HEK293 (cell line): Measurements from ENCODE around the gene PTX4.

ENCODE experiments used
- BCL11A ChIP-seq: fragments of 450-650 bp; formaldehyde crosslinking; IDR thresholded peaks from 2 replicates; pipeline ENCODE4 v1.5.1; 2016; ENCODE audit warnings: low read depth, missing biosample characterization, missing genetic modification characterization
- FEZF1 ChIP-seq: fragments of 450-650 bp; formaldehyde crosslinking; IDR thresholded peaks from 2 replicates; pipeline ENCODE4 v1.5.1; 2016; ENCODE audit warnings: missing biosample characterization, missing genetic modification characterization
- GLI4 ChIP-seq: fragments of 450-650 bp; formaldehyde crosslinking; IDR thresholded peaks from 2 replicates; pipeline ENCODE4 v1.5.1; 2016; ENCODE audit warnings: missing biosample characterization, missing genetic modification characterization
- GLIS2 ChIP-seq: fragments of 450-650 bp; formaldehyde crosslinking; IDR thresholded peaks from 2 replicates; pipeline ENCODE4 v1.5.1; 2016; ENCODE audit warnings: missing biosample characterization, missing genetic modification characterization
- KLF10 ChIP-seq: fragments of 450-650 bp; IDR thresholded peaks from 2 replicates; pipeline ENCODE4 v1.5.1; 2018; ENCODE audit warnings: missing biosample characterization, mild to moderate bottlenecking, missing genetic modification characterization
- KLF16 ChIP-seq: fragments of 450-650 bp; formaldehyde crosslinking; IDR thresholded peaks from 2 replicates; pipeline ENCODE4 v1.5.1; 2017; ENCODE audit warnings: missing biosample characterization, missing genetic modification characterization
- KLF9 ChIP-seq: fragments of 450-650 bp; formaldehyde crosslinking; IDR thresholded peaks from 2 replicates; pipeline ENCODE4 v1.5.1; 2016; ENCODE audit warnings: missing biosample characterization, missing genetic modification characterization, low read depth
- MZF1 ChIP-seq: fragments of 450-650 bp; formaldehyde crosslinking; IDR thresholded peaks from 2 replicates; pipeline ENCODE4 v1.5.1; 2017; ENCODE audit warnings: missing biosample characterization, missing genetic modification characterization, borderline replicate concordance
- OSR2 ChIP-seq: fragments of 450-650 bp; formaldehyde crosslinking; IDR thresholded peaks from 2 replicates; pipeline ENCODE4 v1.5.1; 2016; ENCODE audit warnings: missing biosample characterization, missing genetic modification characterization
- SP7 ChIP-seq: fragments of 450-650 bp; formaldehyde crosslinking; IDR thresholded peaks from 2 replicates; pipeline ENCODE4 v1.5.1; 2016; ENCODE audit warnings: missing biosample characterization, missing genetic modification characterization
- ZBTB17 ChIP-seq: fragments of 450-650 bp; formaldehyde crosslinking; IDR thresholded peaks from 2 replicates; pipeline ENCODE4 v1.5.1; 2016; ENCODE audit warnings: missing biosample characterization, missing genetic modification characterization
- ZBTB48 ChIP-seq: fragments of 450-650 bp; formaldehyde crosslinking; IDR thresholded peaks from 2 replicates; pipeline ENCODE4 v1.5.1; 2016; ENCODE audit warnings: missing biosample characterization, missing genetic modification characterization
- ZBTB8A ChIP-seq: fragments of 450-650 bp; formaldehyde crosslinking; IDR thresholded peaks from 2 replicates; pipeline ENCODE4 v1.5.1; 2016; ENCODE audit warnings: missing biosample characterization, missing genetic modification characterization
- ZIC2 ChIP-seq: fragments of 450-650 bp; formaldehyde crosslinking; IDR thresholded peaks from 2 replicates; pipeline ENCODE4 v1.5.1; 2016; ENCODE audit warnings: missing biosample characterization, missing genetic modification characterization
- ZNF112 ChIP-seq: fragments of 450-650 bp; formaldehyde crosslinking; IDR thresholded peaks from 2 replicates; pipeline ENCODE4 v1.5.0; 2017; ENCODE audit warnings: missing biosample characterization, missing genetic modification characterization
- ZNF121 ChIP-seq: fragments of 450-650 bp; formaldehyde crosslinking; IDR thresholded peaks from 2 replicates; pipeline ENCODE4 v1.5.1; 2016; ENCODE audit warnings: missing biosample characterization, missing genetic modification characterization
- ZNF214 ChIP-seq: fragments of 450-650 bp; formaldehyde crosslinking; IDR thresholded peaks from 2 replicates; pipeline ENCODE4 v1.5.1; 2017; ENCODE audit warnings: missing biosample characterization, mild to moderate bottlenecking, missing genetic modification characterization, borderline replicate concordance
- ZNF24 ChIP-seq: fragments of 450-650 bp; formaldehyde crosslinking; IDR thresholded peaks from 2 replicates; pipeline ENCODE4 v1.5.1; 2016; ENCODE audit warnings: missing biosample characterization, missing genetic modification characterization
- ZNF274 ChIP-seq, 2 experiments: fragments of 200-500 bp in 1 of 2; fragments of 450-650 bp in 1 of 2; sonication (Bioruptor generic) in 1 of 2; formaldehyde crosslinking in 1 of 2; IDR thresholded peaks; 2 replicates each; pipeline versions ENCODE4 v1.5.1 to v1.6.1; 2014 to 2016; ENCODE audit warnings: borderline replicate concordance in 1 of 2, inconsistent platforms in 1 of 2, low read length in 1 of 2, missing biosample characterization in 1 of 2, missing genetic modification characterization in 1 of 2
- ZNF292 ChIP-seq: fragments of 450-650 bp; formaldehyde crosslinking; IDR thresholded peaks from 2 replicates; pipeline ENCODE4 v1.5.1; 2016; ENCODE audit warnings: low read depth, missing biosample characterization, missing genetic modification characterization, borderline replicate concordance
- ZNF416 ChIP-seq: fragments of 450-650 bp; formaldehyde crosslinking; IDR thresholded peaks from 2 replicates; pipeline ENCODE4 v1.5.1; 2016; ENCODE audit warnings: missing biosample characterization, missing genetic modification characterization
- ZNF473 ChIP-seq: fragments of 450-650 bp; formaldehyde crosslinking; IDR thresholded peaks from 2 replicates; pipeline ENCODE4 v1.5.1; 2017; ENCODE audit warnings: missing biosample characterization, missing genetic modification characterization
- ZNF514 ChIP-seq: fragments of 450-650 bp; formaldehyde crosslinking; IDR thresholded peaks from 2 replicates; pipeline ENCODE4 v1.5.1; 2016; ENCODE audit warnings: missing biosample characterization, missing genetic modification characterization
- ZNF529 ChIP-seq: fragments of 450-650 bp; formaldehyde crosslinking; IDR thresholded peaks from 2 replicates; pipeline ENCODE4 v1.5.1; 2017; ENCODE audit warnings: missing genetic modification characterization, missing biosample characterization; ENCODE audit not compliant: insufficient replicate concordance
- ZNF596 ChIP-seq: fragments of 450-650 bp; IDR thresholded peaks from 2 replicates; pipeline ENCODE4 v1.5.0; 2018; ENCODE audit warnings: missing biosample characterization, mild to moderate bottlenecking, missing genetic modification characterization, moderate library complexity
- ZNF610 ChIP-seq: fragments of 450-650 bp; formaldehyde crosslinking; IDR thresholded peaks from 2 replicates; pipeline ENCODE4 v1.5.1; 2016; ENCODE audit warnings: missing biosample characterization, missing genetic modification characterization, borderline replicate concordance
- ZNF660 ChIP-seq: fragments of 450-650 bp; IDR thresholded peaks from 2 replicates; pipeline ENCODE4 v1.5.1; 2018; ENCODE audit warnings: missing biosample characterization, mild to moderate bottlenecking, missing genetic modification characterization
- ZNF707 ChIP-seq: fragments of 450-650 bp; formaldehyde crosslinking; IDR thresholded peaks from 2 replicates; pipeline ENCODE4 v1.5.1; 2016; ENCODE audit warnings: missing biosample characterization, missing genetic modification characterization
- ZNF777 ChIP-seq: fragments of 450-650 bp; formaldehyde crosslinking; IDR thresholded peaks from 2 replicates; pipeline ENCODE4 v1.5.1; 2017; ENCODE audit warnings: missing biosample characterization, missing genetic modification characterization, borderline replicate concordance
- ZXDB ChIP-seq: fragments of 450-650 bp; formaldehyde crosslinking; IDR thresholded peaks from 2 replicates; pipeline ENCODE4 v1.5.1; 2016; ENCODE audit warnings: missing biosample characterization, missing genetic modification characterization
- TF ChIP-seq, protein P1 (sequence below): fragments of 450-650 bp; formaldehyde crosslinking; IDR thresholded peaks from 2 replicates; pipeline ENCODE4 v1.5.1; 2016; ENCODE audit warnings: missing biosample characterization, missing genetic modification characterization
- TF ChIP-seq, protein P2 (sequence below): fragments of 450-650 bp; formaldehyde crosslinking; IDR thresholded peaks from 2 replicates; pipeline ENCODE4 v1.5.1; 2017; ENCODE audit warnings: missing biosample characterization, missing genetic modification characterization
- TF ChIP-seq, protein P3 (sequence below): fragments of 450-650 bp; formaldehyde crosslinking; IDR thresholded peaks from 2 replicates; pipeline ENCODE4 v1.5.1; 2017; ENCODE audit warnings: missing biosample characterization, mild to moderate bottlenecking, missing genetic modification characterization, moderate library complexity
- TF ChIP-seq, protein P4 (sequence below): sonication (generic); formaldehyde crosslinking; IDR thresholded peaks from 2 replicates; pipeline ENCODE4 v1.8.1; 2022; ENCODE audit warnings: mild to moderate bottlenecking, moderate library complexity, missing genetic modification reagents
- TF ChIP-seq, protein P5 (sequence below): fragments of 450-650 bp; IDR thresholded peaks from 2 replicates; pipeline ENCODE4 v1.5.1; 2018; ENCODE audit warnings: missing biosample characterization, mild to moderate bottlenecking, missing genetic modification characterization

The PTX4 gene

DNA sequence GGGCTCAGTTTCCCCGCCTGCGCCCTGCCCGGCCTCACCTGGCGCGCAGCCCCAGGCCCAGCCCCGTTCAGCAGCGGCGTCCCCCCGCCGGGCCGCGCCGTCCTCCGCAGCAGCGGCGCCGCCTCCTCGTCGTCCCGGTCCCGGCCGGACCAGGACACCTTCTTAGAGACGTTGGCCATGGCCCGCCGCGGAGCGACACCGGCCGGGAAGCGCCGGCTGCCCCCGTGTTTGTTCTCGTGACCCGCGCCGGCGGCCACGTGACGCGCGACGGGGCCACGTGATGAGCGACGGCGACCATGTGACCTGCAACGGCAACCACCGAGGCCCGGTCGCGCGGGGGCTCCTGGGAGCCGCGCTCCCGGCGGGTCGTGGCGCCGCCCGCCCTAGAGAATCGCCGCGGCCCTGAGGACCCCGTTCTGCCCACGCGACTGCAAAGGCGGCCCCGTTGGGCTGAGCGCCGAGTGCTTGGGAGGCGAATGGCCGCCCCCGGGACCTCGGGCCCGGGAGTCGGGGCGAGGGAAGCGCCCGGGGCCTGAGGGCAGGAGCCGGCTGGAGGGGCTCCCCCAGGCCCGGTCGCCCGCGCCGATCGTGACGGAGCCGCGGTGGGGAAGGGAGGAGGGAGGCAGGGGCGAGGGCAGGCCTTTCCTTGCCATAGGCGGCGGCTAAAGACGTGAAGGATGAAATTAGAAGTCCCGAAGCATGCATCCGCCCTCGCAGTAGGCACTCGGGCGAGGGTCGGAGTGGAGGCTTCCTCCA, 13.8 kb downstream of the PTX4 start, which contains the start of gene CLCN7 (continued):
- TF ChIP-seq KLF10 (tag by site-specific recombination) (peak; percentile 57; the same call in 1 of the 2 replicates), KLF9 (tag by site-specific recombination) (0 out of 2 replicates have a peak, but pooled peaks have one; percentile 36), ZNF292 (tag by site-specific recombination) (no peak), ZNF777 (tag by site-specific recombination) (no peak), ZNF121 (no peak), ZNF529 (tag by site-specific recombination) (no peak), KLF16 (peak; percentile 36; the same call in 1 of the 2 replicates), ZNF112 (tag by site-specific recombination) (no peak), ZBTB48 (tag by site-specific recombination) (no peak), ZNF473 (tag by site-specific recombination) (no peak), OSR2 (tag by site-specific recombination) (peak; percentile 32; the same call in 1 of the 2 replicates), ZNF707 (tag by site-specific recombination) (no peak), ZBTB17 (tag by site-specific recombination) (no peak), ZNF660 (tag by site-specific recombination) (peak; percentile 74), ZNF610 (tag by site-specific recombination) (no peak; the same call in 1 of the 2 replicates), ZIC2 (tag by site-specific recombination) (no peak), GLI4 (tag by site-specific recombination) (no peak), FEZF1 (tag by site-specific recombination) (no peak), SP7 (tag by site-specific recombination) (peak; percentile 28; the same call in 1 of the 2 replicates), ZNF596 (tag by site-specific recombination) (no peak), ZNF416 (tag by site-specific recombination) (no peak), MZF1 (tag by site-specific recombination) (no peak), ZXDB (tag by site-specific recombination) (peak; percentile 71), ZNF24 (tag by site-specific recombination) (peak; percentile 67; the same call in 1 of the 2 replicates), ZNF214 (no peak), ZBTB8A (tag by site-specific recombination) (peak; percentile 56), BCL11A (tag by site-specific recombination) (no peak), ZNF274 (IDR thresholded peaks at IDR 0.05; ENCODE audit: low read length) (no peak), ZNF274 (tag by site-specific recombination; IDR thresholded peaks at IDR 0.05; ENCODE audit: borderline replicate concordance) (no peak), ZNF514 (tag by site-specific recombination) (no peak), GLIS2 (tag by site-specific recombination) (no peak)
- TF ChIP-seq, protein P1, sequence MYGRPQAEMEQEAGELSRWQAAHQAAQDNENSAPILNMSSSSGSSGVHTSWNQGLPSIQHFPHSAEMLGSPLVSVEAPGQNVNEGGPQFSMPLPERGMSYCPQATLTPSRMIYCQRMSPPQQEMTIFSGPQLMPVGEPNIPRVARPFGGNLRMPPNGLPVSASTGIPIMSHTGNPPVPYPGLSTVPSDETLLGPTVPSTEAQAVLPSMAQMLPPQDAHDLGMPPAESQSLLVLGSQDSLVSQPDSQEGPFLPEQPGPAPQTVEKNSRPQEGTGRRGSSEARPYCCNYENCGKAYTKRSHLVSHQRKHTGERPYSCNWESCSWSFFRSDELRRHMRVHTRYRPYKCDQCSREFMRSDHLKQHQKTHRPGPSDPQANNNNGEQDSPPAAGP (tag by site-specific recombination), result peak; percentile 59
- TF ChIP-seq, protein P2, sequence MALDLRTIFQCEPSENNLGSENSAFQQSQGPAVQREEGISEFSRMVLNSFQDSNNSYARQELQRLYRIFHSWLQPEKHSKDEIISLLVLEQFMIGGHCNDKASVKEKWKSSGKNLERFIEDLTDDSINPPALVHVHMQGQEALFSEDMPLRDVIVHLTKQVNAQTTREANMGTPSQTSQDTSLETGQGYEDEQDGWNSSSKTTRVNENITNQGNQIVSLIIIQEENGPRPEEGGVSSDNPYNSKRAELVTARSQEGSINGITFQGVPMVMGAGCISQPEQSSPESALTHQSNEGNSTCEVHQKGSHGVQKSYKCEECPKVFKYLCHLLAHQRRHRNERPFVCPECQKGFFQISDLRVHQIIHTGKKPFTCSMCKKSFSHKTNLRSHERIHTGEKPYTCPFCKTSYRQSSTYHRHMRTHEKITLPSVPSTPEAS (tag by site-specific recombination), result no peak
- TF ChIP-seq, protein P3, sequence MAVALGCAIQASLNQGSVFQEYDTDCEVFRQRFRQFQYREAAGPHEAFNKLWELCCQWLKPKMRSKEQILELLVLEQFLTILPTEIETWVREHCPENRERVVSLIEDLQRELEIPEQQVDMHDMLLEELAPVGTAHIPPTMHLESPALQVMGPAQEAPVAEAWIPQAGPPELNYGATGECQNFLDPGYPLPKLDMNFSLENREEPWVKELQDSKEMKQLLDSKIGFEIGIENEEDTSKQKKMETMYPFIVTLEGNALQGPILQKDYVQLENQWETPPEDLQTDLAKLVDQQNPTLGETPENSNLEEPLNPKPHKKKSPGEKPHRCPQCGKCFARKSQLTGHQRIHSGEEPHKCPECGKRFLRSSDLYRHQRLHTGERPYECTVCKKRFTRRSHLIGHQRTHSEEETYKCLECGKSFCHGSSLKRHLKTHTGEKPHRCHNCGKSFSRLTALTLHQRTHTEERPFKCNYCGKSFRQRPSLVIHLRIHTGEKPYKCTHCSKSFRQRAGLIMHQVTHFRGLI, result 0 out of 2 replicates have a peak, but pooled peaks have one; percentile 38
- TF ChIP-seq, protein P4, sequence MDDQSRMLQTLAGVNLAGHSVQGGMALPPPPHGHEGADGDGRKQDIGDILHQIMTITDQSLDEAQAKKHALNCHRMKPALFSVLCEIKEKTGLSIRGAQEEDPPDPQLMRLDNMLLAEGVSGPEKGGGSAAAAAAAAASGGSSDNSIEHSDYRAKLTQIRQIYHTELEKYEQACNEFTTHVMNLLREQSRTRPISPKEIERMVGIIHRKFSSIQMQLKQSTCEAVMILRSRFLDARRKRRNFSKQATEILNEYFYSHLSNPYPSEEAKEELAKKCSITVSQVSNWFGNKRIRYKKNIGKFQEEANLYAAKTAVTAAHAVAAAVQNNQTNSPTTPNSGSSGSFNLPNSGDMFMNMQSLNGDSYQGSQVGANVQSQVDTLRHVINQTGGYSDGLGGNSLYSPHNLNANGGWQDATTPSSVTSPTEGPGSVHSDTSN (CRISPR knock-in tag), result peak; percentile 37; the same call in 1 of the 2 replicates
- TF ChIP-seq, protein P5, sequence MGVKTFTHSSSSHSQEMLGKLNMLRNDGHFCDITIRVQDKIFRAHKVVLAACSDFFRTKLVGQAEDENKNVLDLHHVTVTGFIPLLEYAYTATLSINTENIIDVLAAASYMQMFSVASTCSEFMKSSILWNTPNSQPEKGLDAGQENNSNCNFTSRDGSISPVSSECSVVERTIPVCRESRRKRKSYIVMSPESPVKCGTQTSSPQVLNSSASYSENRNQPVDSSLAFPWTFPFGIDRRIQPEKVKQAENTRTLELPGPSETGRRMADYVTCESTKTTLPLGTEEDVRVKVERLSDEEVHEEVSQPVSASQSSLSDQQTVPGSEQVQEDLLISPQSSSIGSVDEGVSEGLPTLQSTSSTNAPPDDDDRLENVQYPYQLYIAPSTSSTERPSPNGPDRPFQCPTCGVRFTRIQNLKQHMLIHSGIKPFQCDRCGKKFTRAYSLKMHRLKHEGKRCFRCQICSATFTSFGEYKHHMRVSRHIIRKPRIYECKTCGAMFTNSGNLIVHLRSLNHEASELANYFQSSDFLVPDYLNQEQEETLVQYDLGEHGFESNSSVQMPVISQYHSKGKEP (tag by site-specific recombination), result peak; percentile 34; the same call in 1 of the 2 replicates
